Umbilical cord (tissue), 2 donors: ENCODE measurements around the gene SNRPA1. TPM values are rescaled to one million over a fixed set of nuclear protein-coding genes. Genes with fewer than 3 reads are reported as not detected.

Source experiments
- DNase-seq: peaks from one replicate; pipeline ENCODE4 v3.0.0-alpha.2; 2015; ENCODE audit warnings: low spot score
- total RNA-seq: library from RNA; depleted of rRNA; stranded (reverse); fragments of >200 nt; gene quantifications from one replicate; pipeline ENCODE4 v1.2.3, GENCODE V29; 2014; ENCODE audit warnings: low replicate concordance; ENCODE audit not compliant: insufficient read depth

Gene SNRPA1
- total RNA-seq, 1 donor from 2014 or later, result 11.1 TPM

DNA sequence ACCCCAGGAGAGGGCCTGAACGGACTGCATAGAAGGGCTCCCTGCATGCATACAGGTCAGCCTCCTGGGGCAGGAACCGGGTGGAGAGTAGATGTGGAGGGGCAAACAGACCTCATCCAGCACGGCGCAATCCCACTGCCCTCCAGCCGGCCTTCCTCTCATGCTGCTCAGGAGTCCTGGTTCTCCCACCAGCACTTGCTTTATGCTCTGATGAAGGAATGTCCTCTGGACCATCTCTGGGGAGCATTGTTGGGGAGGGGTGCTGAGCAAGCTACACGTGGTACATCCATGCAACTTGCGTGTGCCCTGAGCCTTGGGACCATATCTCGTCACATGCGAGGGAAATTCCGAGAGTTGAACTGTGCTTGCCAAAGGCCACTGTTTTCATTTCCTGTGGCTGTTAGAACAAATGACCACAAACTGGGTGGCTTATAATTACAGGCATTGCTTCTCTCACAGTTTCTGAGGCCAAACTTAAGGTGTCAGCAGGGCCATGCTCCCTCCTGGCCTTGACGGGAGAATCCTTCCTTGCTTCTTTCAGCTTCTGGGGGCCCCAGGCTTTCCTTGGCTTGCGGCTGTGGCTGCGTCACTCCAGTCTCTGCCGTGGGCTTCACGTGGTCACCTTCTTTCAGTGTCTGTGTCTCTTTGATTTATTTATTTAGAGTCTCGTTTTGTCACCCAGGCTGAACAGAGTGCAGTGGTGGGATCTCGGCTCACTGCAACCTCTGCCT lies 30.0 kb downstream of the SNRPA1 start:
- no peak for DNase-seq

DNA sequence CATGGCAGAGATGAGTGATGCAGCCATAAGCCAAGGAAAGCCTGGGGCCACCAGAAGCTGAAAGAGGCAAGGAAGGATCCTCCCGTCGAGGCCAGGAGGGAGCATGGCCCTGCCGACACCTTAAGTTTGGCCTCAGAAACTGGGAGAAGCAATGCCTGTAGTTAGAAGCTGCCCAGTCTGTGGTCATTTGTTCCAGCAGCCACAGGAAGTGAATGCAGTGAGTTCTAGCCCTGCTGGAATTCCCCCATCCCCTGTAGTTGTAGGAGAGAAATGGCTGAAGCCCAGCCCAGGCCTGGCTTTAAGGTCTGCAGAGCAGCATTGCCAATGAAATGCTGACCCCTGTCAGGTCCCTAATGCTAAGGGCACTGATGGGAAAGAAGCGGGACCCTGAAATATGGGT lies 31.0 kb downstream of the SNRPA1 start:
- DNase-seq, result no peak

DNA sequence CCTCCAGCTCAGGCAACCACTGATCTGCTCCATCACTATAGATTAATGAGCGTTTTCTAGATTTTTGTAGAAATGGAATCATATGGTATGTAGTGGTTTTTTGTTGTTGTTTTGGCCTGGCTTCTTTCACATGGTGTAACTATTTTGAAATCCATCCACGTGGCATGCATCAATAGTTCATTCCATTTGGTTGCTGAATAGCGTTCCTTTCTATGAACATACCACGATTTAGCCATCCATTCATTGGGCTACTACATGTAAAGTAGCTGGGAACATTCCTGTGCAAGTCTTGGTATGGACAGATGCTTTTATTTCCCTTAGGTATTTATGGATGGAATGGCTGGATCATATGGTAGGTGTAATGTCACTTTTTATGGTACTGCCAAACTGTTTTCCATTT lies 32.5 kb downstream of the SNRPA1 start:
- no peak for DNase-seq

DNA sequence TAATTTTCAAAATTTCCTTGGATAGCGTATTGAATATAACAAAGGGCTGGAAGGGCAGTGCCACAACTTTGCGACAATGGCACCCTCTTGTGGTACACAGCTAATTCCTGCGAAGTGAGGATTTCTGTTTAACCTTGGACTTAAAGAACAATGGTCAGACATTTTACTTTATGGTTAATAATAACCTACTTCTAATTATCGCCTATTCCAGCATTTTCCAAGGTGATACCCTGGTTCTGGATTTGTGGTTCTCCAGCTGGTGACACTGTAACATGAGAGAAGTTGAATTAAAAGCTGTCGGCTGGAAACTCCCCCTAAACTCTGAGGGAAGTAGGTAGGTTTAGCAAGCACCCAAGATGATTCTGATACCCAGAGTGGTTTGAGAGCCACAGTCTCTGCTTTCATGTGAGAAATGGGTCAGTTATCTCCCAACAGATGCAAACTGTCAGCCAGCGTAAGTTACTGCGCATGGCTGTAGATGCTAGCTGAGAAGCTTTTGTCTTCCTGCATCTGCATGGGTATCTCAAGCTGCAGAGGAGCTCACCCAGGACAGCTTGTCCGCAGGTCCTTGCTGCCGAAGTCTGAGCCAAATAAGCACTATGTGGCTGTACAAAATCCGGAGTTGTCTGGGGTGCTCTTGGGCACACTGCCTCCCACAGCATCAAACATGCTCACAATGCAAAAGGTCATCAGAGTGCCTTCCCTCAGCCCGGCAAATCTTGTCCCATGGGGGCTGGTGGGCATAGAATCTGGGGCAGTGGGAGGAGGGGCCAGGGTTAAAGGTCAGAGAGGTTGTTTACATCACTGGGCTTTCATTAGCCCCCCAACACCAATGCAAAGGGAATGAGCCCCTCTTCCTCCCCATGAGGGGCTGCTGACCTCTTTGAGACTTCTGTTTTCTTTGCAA lies 36.6 kb downstream of the SNRPA1 start:
- DNase-seq, result peak; percentile 77

DNA sequence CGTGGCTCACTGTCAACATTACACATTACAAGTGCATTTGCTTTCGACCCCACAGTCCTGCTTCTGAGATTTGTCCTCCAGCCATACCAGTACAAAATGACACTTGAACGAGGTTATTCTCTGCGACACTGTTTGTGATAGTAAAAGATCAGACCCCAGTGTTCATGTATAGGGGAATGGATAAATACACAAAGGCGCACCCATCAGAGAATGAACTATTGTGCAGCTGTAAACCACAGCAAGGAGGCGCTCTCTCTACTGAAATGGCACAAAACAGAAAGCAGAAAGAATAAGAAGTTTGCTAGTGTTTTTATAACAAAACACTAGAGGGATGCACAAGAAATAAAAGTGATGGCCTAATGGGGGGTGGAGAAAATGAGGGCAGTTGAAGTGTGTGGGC lies 38.3 kb downstream of the SNRPA1 start:
- no peak for DNase-seq

DNA sequence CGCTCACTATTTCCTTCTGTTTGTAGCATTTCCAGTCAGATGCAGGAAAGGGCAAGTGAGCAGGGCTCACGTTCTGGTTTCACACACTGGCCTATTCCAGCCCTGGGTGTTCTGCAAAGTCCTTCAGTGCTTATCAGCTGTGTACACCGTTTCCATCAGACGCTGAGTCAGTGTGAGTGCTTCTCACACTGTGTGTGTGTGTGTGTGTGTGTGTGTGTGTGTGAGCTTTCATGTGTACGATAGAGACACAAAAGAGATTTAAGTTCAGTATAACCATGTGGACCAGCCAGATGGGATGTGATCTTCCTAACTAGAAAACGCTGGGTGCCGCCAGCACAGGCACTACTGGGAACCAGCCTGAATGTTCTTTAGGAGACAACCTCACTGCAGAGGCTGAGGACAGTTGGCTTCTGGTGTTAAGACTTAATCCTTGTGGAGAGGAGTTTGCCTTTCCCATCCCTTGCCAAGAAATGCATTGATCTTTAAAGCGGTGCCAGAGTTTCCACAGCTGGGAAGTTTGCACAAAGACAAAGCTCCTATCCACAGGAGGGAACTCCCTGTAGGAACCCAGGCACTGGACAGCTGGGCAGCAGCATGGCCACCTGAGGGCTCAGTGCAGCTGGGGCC lies 39.3 kb downstream of the SNRPA1 start:
- peak; percentile 82 for DNase-seq

DNA sequence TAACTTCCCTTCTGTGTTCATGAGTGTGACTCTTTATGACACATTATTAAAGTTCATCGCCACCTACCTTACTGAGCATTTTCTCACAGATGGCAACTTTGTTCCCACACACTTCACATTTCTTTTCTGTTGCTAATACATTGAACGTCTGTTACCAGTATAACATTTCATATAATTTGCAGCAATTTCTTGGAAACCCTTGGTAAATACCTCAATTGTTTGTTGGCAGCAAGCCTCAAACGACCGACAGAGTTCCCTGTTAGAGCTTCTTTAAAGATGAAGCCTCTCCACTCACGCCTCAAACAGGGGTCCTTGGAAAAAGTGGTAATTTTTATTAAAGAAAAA lies 40.0 kb downstream of the SNRPA1 start:
- DNase-seq, result no peak

DNA sequence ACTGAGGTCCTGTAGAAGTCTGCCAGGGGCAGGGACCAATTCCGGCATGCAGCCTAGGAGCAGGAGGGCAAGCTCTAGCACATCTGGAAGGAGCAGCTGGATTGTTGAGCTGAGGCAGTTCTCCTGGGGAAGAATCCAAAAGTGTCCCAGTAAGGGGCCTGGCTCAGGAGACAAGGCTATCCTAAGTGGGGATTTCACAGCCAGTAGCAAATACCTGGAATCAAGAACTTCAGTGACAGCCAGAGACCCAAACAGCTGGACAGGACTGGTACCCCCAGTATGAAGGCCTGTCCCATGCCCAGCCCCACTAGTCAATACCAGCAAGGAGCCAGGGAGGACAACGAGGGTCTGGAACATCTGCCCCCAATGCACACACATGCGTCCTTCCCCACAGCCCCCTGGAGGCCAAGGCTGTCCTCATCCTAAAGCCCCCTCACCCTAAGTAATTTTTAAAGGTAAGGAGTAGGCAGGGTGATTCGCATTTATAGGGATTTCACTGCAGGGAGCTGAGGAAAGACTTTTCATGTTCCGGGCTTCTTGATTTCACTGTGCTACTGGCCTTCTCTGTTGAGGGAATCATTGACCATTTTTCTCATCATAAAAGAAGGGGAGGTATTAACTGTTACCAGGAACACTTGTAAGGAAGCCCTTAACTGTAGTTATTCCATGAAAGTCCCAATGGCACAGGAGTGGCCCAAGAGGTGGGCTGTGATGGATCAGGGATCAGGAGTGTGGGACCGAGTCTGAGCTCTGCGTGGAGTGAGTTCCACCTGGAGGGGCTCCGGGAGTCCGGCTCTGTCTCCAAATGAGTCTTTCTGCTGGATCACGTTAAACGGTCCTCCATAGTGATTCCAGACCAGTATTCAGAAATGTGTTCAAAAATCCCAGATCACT lies 40.6 kb downstream of the SNRPA1 start:
- no peak for DNase-seq

DNA sequence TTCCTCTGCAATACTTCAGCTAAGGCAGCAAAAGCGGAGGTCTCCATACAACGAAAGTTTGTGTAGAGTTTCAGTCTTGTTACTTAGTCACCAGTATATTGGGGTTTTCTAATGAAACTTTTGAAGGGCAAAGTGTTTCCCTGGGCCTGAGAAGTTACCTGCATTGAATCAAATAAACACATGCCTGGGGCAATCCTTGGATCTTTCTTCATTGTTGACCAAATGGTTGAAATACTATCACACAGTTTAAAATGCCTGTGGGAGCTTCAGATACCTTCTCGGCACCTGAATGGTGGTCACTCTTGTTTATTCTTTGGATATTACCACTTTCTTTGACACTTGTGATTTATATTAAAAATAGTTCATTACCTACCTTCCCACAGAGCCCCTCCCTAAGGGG lies 42.2 kb downstream of the SNRPA1 start:
- no peak for DNase-seq

DNA sequence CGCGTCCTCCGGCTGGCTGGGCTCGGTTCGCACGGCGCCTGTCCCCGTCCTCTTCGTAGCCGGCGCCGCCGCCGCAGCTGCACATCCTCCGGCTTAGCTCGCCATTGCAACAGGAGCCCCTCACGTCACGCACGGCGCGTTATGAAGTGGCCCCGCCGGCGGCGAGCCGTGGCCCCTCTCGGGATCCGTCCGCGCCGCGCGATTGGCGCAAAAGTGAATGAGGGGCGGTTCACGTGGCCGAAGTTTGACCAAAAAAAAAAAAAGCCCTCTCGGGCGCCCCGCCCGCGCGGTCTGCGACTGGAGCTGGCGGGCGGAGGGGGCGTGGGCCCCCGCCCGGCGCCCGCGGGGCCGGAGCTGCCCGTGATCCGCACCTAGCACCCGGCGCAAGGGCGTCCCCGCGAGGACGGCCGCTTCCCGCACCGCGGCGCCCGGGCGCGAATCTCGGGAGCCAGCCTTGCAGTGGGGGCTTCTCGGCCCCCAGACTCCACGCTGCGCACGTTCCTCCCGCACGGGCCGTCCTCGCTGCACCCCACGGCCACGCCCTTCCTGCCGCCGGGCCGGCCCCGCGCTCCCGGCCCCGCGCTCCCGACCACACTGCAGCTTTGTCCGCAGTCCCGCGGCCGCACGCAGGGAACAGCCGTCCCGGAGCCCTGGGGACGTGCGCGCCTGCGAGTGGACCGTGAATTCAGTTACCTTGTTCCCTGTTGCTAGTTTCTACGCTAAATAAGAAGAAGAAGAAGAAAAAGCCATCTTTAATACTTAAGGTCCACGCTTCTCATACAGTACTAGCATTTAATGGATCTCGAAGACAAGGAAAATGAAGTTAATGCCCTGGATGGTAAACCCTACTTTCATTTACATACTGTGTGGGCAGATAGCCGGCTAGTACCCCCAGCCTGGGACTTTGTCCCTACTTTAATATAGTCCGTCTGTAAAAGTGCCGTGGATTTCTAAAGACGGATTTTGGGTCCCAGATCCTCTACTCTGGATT lies 42.9 kb downstream of the SNRPA1 start, which contains the start of gene CHSY1:
Gene CHSY1 (minus strand): TSS at position 219 of the 991 bp plus-strand sequence. CDS start 592 bp downstream, outside the sequence.
- peak; percentile 96 for DNase-seq

DNA sequence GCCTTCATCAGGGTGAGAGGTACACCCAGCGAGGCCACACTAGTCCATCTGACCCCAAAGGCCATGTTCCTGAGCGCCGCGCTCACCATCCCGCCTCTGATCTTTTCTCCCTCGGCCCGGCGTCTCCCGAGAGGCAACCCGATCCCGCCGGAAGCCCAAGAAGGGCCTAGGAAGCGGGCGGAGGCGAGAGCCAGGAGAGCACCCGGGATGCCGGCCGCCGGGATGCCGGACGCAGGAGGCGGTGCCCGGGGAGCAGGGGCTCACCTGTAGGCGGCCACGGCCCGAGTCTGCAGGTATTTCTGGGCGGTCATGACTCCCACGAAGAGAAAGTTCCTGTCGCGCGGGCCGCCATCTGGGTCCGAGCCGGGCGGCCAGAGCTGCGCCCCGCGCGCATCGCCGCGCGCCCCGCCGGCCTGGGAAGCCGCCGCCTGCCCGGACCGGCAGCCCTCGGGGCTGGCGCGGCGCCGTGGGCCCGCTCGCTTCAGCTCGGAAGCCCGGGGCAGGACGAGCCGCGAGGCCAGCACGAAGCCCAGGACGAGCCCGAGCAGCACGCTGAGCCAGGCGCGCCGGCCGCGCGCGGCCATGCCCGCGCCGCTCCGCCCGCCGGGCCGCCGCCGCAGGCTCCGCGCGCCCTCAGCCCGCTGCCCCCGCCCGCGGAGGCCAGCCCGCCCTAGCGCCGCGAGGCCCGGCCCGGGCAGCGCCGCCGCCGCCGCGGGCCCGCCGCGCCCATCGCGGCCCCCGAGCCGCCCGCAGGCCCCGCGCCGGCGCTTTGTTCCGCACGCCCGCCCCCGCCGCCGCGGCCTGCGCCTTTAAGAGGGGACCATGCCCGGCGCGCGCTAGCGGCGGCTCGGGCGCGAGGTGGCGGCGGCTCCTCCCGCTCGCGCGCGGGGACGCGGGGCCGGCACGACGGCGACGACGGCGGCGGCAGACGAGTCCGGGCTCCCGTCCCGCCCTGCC lies 43.9 kb downstream of the SNRPA1 start:
- no peak for DNase-seq

DNA sequence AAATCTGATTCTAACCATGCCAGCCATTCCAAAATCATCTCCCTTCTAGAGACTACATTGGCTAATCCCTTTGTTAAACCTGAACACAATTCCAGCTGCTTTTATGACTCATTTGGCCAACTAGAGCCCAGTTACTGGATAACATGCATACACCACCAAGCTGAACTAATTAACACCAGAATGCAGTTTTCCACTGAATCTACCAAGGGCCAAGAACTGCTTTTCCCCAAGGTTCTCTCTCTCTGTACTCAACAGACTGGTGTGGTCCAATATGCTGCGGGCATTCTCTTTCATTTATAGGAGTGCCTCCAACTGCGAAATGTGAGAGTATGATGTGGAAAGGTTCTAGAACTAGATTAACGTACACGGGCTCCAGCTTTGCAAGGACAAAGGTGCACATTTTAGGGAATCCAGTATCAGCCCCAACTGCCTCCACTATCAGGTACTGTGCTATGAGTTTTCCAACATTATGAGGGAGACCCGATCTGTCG lies 44.7 kb downstream of the SNRPA1 start:
- DNase-seq, result no peak

DNA sequence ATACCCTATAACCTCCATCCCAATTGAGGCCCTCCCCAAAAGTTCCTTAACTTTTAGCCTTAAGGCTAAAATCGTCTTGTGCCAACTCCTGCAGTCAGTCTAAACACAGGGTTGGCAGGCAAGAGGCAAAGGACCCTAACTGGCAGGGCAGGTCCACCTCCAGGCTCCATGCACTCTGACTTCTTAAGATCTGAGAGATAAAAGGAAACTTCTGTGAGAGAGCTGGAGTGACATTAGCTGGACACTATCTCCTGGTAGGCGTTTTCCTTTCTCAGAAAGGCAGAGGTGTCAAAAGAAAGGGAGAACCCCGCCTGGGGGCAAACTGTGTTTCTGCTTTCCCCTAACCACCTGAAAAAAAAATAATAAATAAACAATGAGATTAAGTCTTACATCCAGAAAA lies 46.8 kb downstream of the SNRPA1 start:
- no peak for DNase-seq

DNA sequence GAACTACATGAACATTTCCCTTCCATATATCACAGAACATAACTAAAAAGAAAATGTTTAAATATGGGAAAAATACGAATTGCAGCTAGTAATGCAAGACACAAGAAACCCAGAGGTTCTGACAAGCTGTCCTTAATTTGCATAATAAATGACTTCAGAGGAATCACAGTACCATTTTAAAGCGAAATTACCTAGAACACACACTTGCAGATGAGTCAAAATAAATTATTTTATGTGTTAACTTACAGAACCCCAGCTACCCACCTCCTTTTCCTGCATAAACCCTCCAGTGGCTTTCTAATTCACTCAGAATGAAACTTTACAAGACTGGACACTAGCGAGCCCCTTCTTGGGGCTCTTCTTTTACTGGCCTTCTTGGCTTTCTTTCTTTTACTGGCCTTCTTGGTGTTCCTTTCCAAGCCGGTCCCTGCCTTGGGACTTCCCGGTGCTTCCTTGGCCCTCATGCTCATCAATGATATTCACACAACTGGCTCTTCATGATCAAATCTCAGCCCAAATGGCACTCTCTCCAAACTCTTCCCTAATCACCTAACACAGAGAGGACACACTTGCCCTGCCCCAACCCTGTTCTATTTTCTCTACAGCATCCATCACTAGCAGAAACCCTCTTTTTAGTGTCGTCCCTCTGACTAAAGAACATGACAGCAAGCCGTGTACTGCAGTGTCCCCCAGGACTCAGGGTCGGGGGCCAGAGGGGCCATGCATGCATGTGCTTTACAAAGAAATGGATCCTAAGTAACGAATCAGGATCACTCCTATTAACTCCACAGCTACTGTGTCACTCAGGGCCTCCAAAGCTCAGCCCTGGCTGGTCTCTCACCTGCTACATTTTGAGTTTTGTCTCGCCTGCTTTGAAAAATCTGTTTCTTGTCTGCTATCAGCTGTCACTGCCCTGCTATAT lies 48.0 kb downstream of the SNRPA1 start:
- DNase-seq, result no peak

DNA sequence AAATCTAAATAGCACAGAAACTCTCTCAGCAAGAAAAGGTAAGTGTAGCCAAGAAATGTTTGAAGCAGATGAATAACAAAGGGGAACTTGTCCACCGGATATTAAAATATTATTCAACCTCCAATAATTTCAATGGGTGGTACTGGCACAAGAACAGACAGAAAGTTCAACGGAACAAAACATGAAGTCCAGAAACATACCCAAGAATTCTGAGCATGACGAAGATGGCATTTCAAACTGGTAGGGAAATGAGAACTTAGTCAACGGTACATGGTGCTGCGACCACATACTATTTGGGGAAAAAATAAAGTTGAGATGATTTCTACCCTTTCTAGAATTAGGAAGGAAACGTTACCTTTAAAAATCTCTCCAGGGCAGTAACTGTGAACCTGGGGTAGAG lies 48.7 kb downstream of the SNRPA1 start:
- DNase-seq, result no peak

DNA sequence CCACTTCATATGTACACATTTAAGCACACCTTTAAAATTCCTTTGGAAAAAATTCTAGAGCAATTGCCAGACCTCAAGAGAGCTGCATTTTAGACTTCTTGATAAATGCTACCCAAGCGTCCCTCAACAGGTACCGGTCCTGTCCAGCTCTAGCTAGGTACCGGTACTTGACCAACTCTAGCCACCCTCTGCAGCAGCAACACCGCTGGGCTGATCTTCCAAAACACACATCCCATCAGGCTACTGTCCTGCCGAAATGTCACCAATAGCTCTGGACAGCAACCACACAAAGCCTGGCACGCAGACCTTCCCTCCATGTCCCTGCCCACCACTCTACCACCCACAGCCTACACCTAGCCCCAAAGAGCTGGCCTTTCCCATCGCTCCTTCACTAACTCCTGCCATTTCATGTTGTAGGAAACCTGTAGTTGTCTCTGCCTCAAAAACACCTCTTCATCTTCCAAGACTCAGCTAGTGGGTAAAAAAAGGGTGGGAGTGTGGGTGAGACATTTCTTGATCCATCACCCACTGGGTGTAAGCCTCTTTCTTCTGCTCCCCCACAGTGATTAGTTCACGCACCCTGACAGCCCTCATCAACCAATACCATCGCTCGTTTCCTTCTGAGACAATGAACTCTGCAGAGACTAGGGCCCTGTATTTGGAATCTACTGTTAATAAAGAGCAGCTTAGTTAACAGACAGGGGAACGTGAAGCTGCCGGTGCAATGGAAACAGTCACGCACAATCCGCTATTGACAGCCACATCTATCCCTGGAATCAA lies 50.0 kb downstream of the SNRPA1 start:
- no peak for DNase-seq
